GM19043 (cell line): ENCODE data around the gene PARD3.

Source experiments
- ATAC-seq: cut with Tn5 transposase; IDR thresholded peaks from one replicate; pipeline ENCODE4 v1.9.1; 2021; ENCODE audit warnings: low read depth; ENCODE audit not compliant: unreplicated experiment

The PARD3 gene

GRCh38 chr10:34107626-34108516 is 707.2 kb downstream of the PARD3 start:
- ATAC-seq: no peak

GRCh38 chr10:34106356-34106885 is 708.7 kb downstream of the PARD3 start:
- ATAC-seq: no peak

DNA sequence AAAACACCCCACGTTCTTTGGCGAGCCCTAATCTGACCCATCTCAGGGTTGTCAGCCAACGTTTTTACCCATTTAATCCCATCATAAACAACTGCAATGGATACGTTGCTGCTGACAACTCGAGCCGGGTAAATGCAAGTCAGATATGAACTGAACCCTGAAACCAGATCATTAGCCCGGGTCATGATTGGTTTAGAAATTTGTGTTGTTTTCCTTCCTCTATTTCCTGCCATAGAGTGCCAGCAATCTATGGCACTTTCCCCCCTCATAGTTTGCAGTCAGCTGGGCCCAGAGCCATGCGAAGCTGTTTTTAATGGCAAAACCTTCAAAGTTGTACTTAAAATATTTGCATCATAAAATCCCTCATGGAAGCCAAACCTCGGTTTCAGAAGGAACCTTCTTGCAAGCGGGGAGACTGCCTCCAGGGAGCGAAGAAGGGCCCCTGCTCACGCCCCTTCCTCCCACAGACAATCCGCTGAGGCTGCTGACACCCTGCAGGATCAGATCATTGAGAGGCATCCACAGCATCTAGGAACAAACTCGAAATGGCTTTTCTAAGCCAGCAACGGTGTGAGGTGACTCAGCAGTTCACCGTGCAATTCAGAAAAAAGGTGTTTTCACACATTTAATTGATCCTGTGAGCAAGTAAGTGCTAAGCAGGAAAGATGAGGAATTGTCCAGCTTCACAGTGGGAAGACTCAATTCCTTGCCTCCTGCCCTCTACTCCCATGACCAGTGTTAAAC is 710.1 kb downstream of the PARD3 start:
- ATAC-seq: no peak

GRCh38 chr10:34102893-34103506 is 712.1 kb downstream of the PARD3 start:
- ATAC-seq: no peak

DNA sequence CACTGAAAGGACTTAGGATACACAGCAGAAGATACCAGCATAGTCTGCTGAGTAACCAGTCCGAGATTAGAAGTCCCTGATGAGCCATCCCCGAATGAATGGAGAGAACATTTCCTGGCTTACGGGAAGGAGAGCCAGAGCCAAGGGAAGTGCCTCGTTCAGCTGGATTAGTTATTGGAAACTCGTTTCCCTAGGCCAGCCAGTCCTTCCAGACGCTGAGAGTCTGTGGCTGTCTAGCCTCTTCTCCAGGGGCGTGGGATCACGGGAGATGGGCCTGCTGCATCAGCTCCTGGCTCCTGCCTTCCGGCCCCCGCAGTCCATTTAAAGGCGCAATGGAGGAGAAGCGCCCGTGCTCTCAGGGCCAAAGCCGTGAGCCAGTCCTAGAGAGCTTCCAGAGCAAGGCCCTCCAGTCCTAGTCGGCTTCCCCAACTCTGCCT is 712.8 kb downstream of the PARD3 start:
- no peak for ATAC-seq

DNA sequence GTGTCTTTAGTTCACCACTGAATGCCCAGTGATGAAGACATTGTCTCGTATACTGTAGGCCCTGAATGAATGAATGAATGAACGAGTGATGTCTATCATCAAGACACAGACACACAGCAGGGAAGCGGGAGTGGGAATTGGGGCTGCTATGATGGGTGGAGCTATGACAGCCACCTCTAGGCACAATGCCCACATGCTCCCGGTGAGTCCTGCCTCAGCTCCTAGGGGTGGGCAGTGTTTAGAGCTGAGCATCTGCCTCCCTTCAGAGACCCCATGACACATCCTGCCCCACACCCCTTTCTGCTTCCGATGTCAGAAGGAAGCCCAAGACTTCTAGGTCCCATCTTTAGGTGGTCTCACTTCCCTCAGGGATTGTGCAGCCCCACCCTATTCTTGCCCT is 714.1 kb downstream of the PARD3 start:
- ATAC-seq: no peak

DNA sequence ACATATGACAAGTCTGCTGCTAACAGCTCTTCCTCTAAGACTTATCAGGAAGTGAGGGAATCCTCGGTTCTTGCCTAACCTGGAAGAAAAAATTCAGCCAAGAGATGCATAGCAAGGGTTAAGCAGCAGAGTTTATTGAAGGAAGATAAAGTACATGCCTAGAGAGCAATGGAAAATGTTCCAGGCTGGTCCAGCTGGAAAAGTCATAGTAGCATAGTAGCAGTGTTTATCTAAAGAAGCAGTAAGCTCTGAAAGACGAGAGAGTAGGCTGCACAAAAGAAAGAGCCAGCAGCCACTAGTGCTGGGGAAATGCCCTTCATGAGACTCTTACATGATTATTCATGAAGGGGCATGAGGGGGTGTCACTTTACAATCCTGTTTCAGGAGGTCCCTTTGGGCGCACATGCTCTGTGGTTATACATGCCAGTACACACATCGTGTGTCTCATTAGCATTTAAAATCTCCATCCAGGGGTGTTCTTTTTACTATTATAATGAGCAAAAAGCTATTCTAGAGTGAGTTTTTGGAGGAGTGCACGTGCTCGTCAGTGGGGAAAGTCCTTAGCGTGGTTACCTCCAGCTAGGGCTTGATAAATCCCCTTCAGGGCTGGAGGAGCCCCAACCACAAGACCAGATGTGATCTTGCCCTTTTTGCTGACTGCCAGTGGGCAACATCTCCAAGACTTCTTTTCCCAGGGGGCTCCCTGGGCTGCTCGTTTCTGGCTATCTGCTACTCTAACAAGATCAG is 716.1 kb downstream of the PARD3 start:
- ATAC-seq: no peak

GRCh38 chr10:34097682-34098081 is 717.4 kb downstream of the PARD3 start:
- ATAC-seq: no peak

- no peak for ATAC-seq
These were observed 720.1 kb downstream of the PARD3 start for GRCh38 chr10:34094961-34095360.

DNA sequence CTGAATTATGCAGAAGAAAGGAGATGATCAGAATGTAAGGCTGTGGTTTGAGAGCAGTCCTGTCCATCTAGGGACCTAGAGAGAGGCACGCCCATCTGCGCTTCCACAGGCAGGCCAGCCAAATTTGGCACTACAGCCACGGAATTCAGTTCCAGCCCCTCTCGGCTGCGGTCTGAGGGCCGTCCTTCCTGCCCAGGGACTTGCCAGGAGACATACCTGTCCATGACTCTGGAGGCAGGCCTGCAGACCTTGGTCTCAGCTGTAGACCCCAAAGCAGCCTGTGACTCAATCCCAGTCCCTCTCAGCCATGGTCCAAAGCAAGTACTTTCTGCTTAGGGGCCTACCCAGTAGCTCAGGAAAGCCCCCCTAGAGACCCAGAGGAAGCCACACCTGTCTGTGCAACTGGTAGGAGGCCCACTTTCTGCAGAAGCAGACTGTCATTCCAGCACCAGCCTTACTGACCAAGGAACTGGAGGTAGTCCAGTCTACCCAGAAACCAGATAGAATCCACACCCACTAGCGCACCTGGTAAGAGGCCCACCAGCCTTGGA is 720.9 kb downstream of the PARD3 start:
- ATAC-seq: no peak

- no peak for ATAC-seq
These were observed 722.2 kb downstream of the PARD3 start for GRCh38 chr10:34092891-34093290.

GRCh38 chr10:34091635-34092195 is 723.4 kb downstream of the PARD3 start:
- ATAC-seq: no peak

DNA sequence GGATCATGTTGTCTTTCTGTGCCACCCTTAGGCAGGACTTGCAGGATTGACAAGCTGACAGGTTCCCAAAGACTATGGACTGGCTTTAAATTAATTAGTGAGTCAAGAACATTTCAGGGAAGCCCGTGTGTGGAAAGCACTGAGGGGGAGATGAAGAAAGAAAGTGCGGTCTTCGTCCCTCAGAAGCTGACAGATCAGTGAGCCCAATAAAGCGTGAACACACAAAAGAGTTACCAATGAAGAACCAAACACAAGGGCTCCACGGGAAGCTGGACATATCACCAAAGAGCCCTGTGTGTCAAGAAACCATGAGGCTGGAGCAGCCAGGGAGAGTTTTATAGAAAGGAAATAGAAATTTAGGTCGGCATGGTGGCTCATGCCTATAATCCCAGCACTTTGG is 725.8 kb downstream of the PARD3 start:
- no peak for ATAC-seq

- no peak for ATAC-seq
These were observed 726.8 kb downstream of the PARD3 start for GRCh38 chr10:34088208-34088794.

GRCh38 chr10:34087095-34087418 is 728.0 kb downstream of the PARD3 start:
- ATAC-seq: no peak

DNA sequence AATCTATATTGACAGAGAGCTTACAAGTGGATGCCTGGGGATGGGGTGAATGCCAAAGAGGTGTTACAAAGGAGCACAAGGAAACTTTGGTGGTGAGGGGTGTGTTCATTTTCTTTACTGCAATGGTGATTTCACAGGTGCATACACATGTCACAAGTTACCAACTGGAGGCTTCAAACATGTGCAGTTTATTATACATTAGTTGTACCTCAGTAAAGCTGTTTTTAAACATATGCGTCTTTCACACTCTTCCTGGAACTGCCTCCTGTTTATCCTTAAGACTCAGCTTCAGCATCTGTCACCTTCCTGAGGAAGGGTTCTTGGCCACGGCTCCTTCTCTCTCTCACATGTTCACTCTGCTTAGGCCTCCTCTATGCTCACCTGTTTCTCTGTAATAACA is 731.5 kb downstream of the PARD3 start:
- no peak for ATAC-seq

GRCh38 chr10:34081948-34082347 is 733.1 kb downstream of the PARD3 start:
- no peak for ATAC-seq

DNA sequence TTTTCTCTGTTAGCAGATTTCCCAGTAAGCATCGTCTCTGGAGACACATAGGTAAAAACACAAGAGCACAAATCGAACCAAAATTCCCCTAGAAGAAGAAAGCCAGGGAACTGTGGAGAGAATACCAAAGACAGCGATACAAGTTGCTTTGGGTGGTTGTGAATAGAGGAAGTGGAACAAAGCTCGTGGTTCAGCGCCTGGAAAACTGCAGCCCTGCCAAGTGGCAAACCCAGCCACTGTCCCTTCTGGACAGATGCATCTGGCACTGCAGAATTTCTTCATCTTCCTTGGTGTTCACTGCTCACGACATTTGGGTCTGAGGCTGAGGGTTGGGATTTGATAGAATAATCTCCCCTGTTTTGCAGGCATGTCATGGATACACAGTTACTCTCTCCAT is 733.8 kb downstream of the PARD3 start:
- ATAC-seq: no peak

DNA sequence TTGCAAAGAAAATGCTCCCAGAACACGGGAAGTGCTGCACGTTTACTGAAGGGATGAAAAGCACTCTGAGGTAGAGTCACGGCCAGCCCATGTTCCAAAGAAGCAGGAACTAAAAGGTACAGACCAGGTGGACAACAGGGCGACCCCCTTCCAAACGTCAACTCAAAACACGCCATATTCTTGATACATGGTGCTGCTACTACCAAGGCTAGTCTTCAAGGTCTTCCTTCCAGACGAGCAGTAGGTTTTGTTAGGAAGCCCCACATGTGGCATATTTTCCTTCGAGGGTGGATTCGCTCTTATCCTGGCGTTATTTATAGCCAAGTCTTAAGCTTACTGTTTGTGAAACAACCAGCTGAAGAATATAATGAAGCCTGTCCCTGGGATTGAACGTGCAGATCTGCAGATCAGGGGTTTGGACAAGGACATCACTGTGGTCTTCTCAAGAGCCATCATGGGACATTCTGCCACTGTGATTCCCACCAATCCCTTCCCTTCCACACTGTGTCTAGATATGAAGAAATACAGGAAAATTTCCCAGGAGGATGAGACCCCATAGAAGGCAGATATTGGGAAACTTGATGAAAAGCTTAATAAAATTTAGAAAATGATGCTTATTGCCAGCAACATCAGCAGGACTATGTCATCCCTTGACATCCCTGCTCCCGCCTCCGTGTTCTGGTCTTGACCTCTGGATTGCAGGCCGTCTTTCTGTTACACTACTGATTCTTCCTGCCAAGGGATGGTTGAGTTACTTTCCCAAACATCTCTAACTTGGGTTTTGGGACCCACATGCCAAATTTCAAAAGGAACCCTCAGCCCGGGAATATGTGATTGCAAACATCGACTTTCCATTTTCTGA is 734.4 kb downstream of the PARD3 start:
- no peak for ATAC-seq
